IMR-90 (cell line): ENCODE measurements around the gene GPAT3. TPM values are rescaled to one million over a fixed set of nuclear protein-coding genes. Genes with fewer than 3 reads are reported as not detected.

ENCODE experiments used
- ATAC-seq: fragments of 200-7000 bp; cut with Tn5 transposase; 2 replicates; pipeline ENCODE4 v1.9.1; 2020; ENCODE audit warnings: low read depth, mild to moderate bottlenecking, moderate library complexity
- BruUV-seq: library from RNA; stranded (reverse); fragments of 400-500 nt; replicated peaks from 2 replicates; lab custom pipeline; 2021; lab: Mats Ljungman, UMichigan
- CTCF ChIA-PET: fragments of 300-600 bp; formaldehyde crosslinking; extraction: SDS; loops from one replicate; lab custom pipeline; 2021; ENCODE audit warnings: antibody characterized with exemption; lab: Yijun Ruan, JAX
- POLR2A ChIA-PET: fragments of 300-600 bp; sonication (Branson Sonifier 250); formaldehyde crosslinking; loops from one replicate; lab custom pipeline; 2022; ENCODE audit warnings: antibody characterized with exemption; ENCODE audit not compliant: unreplicated experiment; lab: Charles Lee
- DNase-seq: peaks from one replicate; pipeline ENCODE4 v3.0.0; 2013
- H2AFZ ChIP-seq: replicated peaks from 2 replicates; pipeline ENCODE3; 2013; ENCODE audit warnings: low read length, mild to moderate bottlenecking; ENCODE audit not compliant: poor library complexity
- H2AK5ac ChIP-seq: 2 replicates; pipeline ENCODE4 v1.6.1; 2013; ENCODE audit warnings: low read depth, low read length, inconsistent platforms
- H2AK9ac ChIP-seq: replicated peaks from 2 replicates; pipeline ENCODE3; 2013; ENCODE audit warnings: mild to moderate bottlenecking, low read depth, low read length, moderate library complexity; ENCODE audit not compliant: poor library complexity
- H2BK120ac ChIP-seq: 2 replicates; pipeline ENCODE4 v1.6.1; 2013; ENCODE audit warnings: low read depth, low read length, inconsistent platforms
- H2BK15ac ChIP-seq: 3 replicates; pipeline ENCODE4 v1.6.1; 2013; ENCODE audit warnings: low read depth, low read length, inconsistent platforms
- H2BK20ac ChIP-seq: 2 replicates; pipeline ENCODE4 v1.6.1; 2013; ENCODE audit warnings: low read depth, mild to moderate bottlenecking, inconsistent platforms, low read length, moderate library complexity
- H2BK5ac ChIP-seq: 2 replicates; pipeline ENCODE4 v1.6.1; 2013; ENCODE audit warnings: mild to moderate bottlenecking, low read depth, low read length, inconsistent platforms; ENCODE audit not compliant: poor library complexity, severe bottlenecking
- H3K14ac ChIP-seq: replicated peaks from 2 replicates; pipeline ENCODE4 v1.6.1; 2013; ENCODE audit warnings: low read depth, low read length, inconsistent platforms
- H3K18ac ChIP-seq: 2 replicates; pipeline ENCODE4 v1.6.1; 2013; ENCODE audit warnings: low read depth, low read length, control low read depth
- H3K23ac ChIP-seq: 2 replicates; pipeline ENCODE4 v1.6.1; 2013; ENCODE audit warnings: low read depth, low read length, inconsistent platforms
- H3K27ac ChIP-seq: 2 replicates; pipeline ENCODE4 v1.5.1; 2013; ENCODE audit warnings: mild to moderate bottlenecking, control low read depth, low read length; ENCODE audit not compliant: insufficient read depth
- H3K27me3 ChIP-seq: 2 replicates; pipeline ENCODE4 v1.6.1; 2013; ENCODE audit warnings: low read length; ENCODE audit not compliant: control insufficient read depth, insufficient read depth
- H3K36me3 ChIP-seq: 2 replicates; pipeline ENCODE4 v1.6.1; 2013; ENCODE audit warnings: low read length, mixed read lengths; ENCODE audit not compliant: control insufficient read depth, insufficient read depth
- H3K4ac ChIP-seq: 2 replicates; pipeline ENCODE4 v1.6.1; 2013; ENCODE audit warnings: low read depth, low read length, inconsistent platforms
- H3K4me1 ChIP-seq: 2 replicates; pipeline ENCODE4 v1.6.1; 2013; ENCODE audit warnings: low read length, mixed read lengths; ENCODE audit not compliant: control insufficient read depth, insufficient read depth
- H3K4me2 ChIP-seq: 2 replicates; pipeline ENCODE4 v1.6.1; 2013; ENCODE audit warnings: low read depth, mild to moderate bottlenecking, control low read depth, low read length, moderate library complexity
- H3K4me3 ChIP-seq: 2 replicates; pipeline ENCODE4 v1.5.1; 2013; ENCODE audit warnings: low read depth, mild to moderate bottlenecking, control low read depth, low read length, moderate library complexity; ENCODE audit not compliant: insufficient read depth
- H3K56ac ChIP-seq: 2 replicates; pipeline ENCODE4 v1.6.1; 2013; ENCODE audit warnings: low read length, inconsistent platforms; ENCODE audit not compliant: insufficient read depth; ENCODE audit errors: extremely low read depth
- H3K79me1 ChIP-seq, 2 experiments: 2 replicates each; pipeline ENCODE4 v1.6.1; 2013; ENCODE audit warnings: low read length in 2 of 2, inconsistent platforms in 1 of 2, low read depth in 1 of 2
- H3K9ac ChIP-seq: 2 replicates; pipeline ENCODE4 v1.6.1; 2013; ENCODE audit warnings: low read depth, low read length, control low read depth
- H3K9me1 ChIP-seq: 2 replicates; pipeline ENCODE4 v1.6.1; 2013; ENCODE audit warnings: low read length, inconsistent platforms; ENCODE audit not compliant: insufficient read depth
- H3K9me3 ChIP-seq: 2 replicates; pipeline ENCODE4 v1.6.1; 2013; ENCODE audit warnings: low read length; ENCODE audit not compliant: control insufficient read depth, insufficient read depth
- H4K20me1 ChIP-seq: 2 replicates; pipeline ENCODE4 v1.6.1; 2013; ENCODE audit warnings: low read length, inconsistent platforms; ENCODE audit not compliant: insufficient read depth
- H4K5ac ChIP-seq: 2 replicates; pipeline ENCODE4 v1.6.1; 2013; ENCODE audit warnings: mild to moderate bottlenecking, low read depth, low read length, control low read depth
- H4K8ac ChIP-seq, 2 experiments: 2 replicates each; pipeline ENCODE4 v1.6.1; 2013; ENCODE audit warnings: low read depth in 2 of 2, low read length in 2 of 2, control low read depth in 1 of 2, inconsistent platforms in 1 of 2
- H4K91ac ChIP-seq: 2 replicates; pipeline ENCODE4 v1.6.1; 2013; ENCODE audit warnings: low read depth, low read length, inconsistent platforms; ENCODE audit not compliant: insufficient read depth
- MAZ ChIP-seq: IDR thresholded peaks from 2 replicates; pipeline ENCODE4 v1.6.1; 2012; ENCODE audit warnings: low read depth, mild to moderate bottlenecking, low read length, improper control_type of control experiment, moderate library complexity, borderline replicate concordance
- RAD21 ChIP-seq: IDR thresholded peaks from 2 replicates; pipeline ENCODE4 v1.6.1; 2012; ENCODE audit warnings: low read length, improper control_type of control experiment
- RFX5 ChIP-seq: IDR thresholded peaks from 2 replicates; pipeline ENCODE4 v1.8.0; 2012; ENCODE audit warnings: low read depth, mild to moderate bottlenecking, low read length, moderate library complexity
- SMC3 ChIP-seq: fragments of 150-350 bp; IDR thresholded peaks from 2 replicates; pipeline ENCODE4 v1.6.1; 2016; ENCODE audit warnings: low read depth, mild to moderate bottlenecking, antibody characterized with exemption, low read length, moderate library complexity
- dilution Hi-C: fragments of 300-500 bp; cut with HindIII; formaldehyde crosslinking; loops from one replicate; pipeline ENCODE4 v1.14.3; 2018; ENCODE audit warnings: low sequenced_read_pairs; ENCODE audit not compliant: unreplicated experiment
- in situ Hi-C: fragments of 300-500 bp; cut with MboI; formaldehyde crosslinking; loops from 3 replicates; pipeline ENCODE4 v1.14.3; 2019; ENCODE audit warnings: low sequenced_read_pairs, inconsistent platforms, mixed read lengths
- intact Hi-C: fragments of 100-400 bp; cut with micrococcal nuclease; formaldehyde crosslinking; loops from 2 replicates; pipeline ENCODE4 v1.10.0; 2022
- polyA plus RNA-seq, 3 experiments: library from polyadenylated mRNA; depleted of rRNA; stranded (reverse); fragments of >200 nt; gene quantifications; 2 replicates each; pipeline ENCODE4 v1.2.3, GENCODE V29; 2012; ENCODE audit warnings: low replicate concordance in 1 of 3
- total RNA-seq: library from RNA; depleted of rRNA; stranded (reverse); fragments of >200 nt; gene quantifications from 2 replicates; pipeline ENCODE4 v1.2.3, GENCODE V29; 2012

The GPAT3 gene
- total and polyA plus RNA-seq, 2 of the 4 experiments (the other 2 are of a cell fraction): 1.3 to 2.9 TPM

GRCh38 chr4:83606460-83606859 is 70.6 kb downstream of the GPAT3 start:
- ATAC-seq: no peak

More at GRCh38 chr4:83606460-83606859, 70.6 kb downstream of the GPAT3 start:
- Histone ChIP-seq H2BK15ac (no peak overlapping the region), H3K23ac (no peak overlapping the region), H3K4ac (no peak overlapping the region), H3K4me2 (no peak overlapping the region), H3K4me3 (no peak overlapping the region), H2AFZ (no peak overlapping the region), H3K79me1 (no peaks in the 10 kb centered on the region), H3K9ac (no peak overlapping the region), H4K20me1 (no peaks in the 10 kb centered on the region), H3K56ac (no peak overlapping the region), H3K27ac (no peak overlapping the region), H3K36me3 (no peaks in the 10 kb centered on the region), H4K91ac (no peak overlapping the region), H2AK9ac (no peak overlapping the region), H2BK20ac (no peak overlapping the region), H3K18ac (no peak overlapping the region), H2BK5ac (no peak overlapping the region), H2BK120ac (no peak overlapping the region), H2AK5ac (no peak overlapping the region), H3K9me3 (no peaks in the 10 kb centered on the region), H4K5ac (no peak overlapping the region), H3K4me1 (peaks cover 4% of the 10 kb centered on the region), H3K14ac (no peak overlapping the region), H3K9me1 (no peaks in the 10 kb centered on the region), H3K27me3 (no peaks in the 10 kb centered on the region), H4K8ac (no peak overlapping the region)
- DNase-seq: no peak
- in situ Hi-C loops (no loop called here), dilution Hi-C loops (no loop called here), intact Hi-C loops (no loop called here)
- TF ChIP-seq MAZ (no peak), SMC3 (no peak), RFX5 (no peak), RAD21 (no peak)
- ChIA-PET CTCF (no interaction called here), POLR2A (no interaction called here)
- no TSS peak for BruUV-seq
